Measurements from ENCODE around the gene FAM13B. TPM values are rescaled to one million over a fixed set of nuclear protein-coding genes. Genes with fewer than 3 reads are reported as not detected.

Gene FAM13B
- total and polyA plus RNA-seq, 11 donors, result 6.8 to 42.0 (median 25.3) TPM

DNA sequence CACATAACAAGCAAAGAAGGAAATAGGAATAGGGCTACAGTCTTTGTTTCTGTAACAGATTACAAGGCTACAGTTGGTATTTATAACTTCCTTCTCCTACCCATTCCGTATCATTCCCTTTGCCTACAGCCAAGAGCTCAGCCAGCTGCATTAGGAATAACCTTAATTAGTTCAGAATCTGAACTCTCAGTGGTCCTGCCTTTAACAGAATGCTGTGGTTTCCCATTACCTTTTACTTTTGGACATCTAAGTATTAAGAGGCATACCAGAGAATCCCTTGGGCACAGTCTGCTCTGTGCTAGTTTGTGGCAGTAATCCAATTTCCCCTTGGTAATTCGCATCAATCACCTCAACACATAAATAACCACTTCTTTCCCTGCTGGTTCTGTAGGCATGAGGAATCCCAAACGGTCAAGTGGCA is 99.4 kb downstream of the FAM13B start:
- H3K4me3 ChIP-seq, result no peak overlapping the region
- peaks cover 0 to 28% (median 22%) of the 10 kb centered on the region in 9 donors for H3K36me3 ChIP-seq
- H3K27me3 ChIP-seq, result no peaks in the 10 kb centered on the region
- no peak for DNase-seq
- intact Hi-C loops (cut with DNase I), result no loop called here
- peak overlapping the region in 9 of 12 donors; percentile 7 to 59 (median 48) for H3K27ac ChIP-seq
- H3K9me3 ChIP-seq, result no peaks in the 10 kb centered on the region
- WGBS, 4 donors, result 12 to 25% (median 19%) methylated on average over 3 of the region's 3 CpGs
- peak in 3 of 4 donors; percentile 43 to 54 (median 51) for ATAC-seq
- peaks cover 0 to 25% (median 11%) of the 10 kb centered on the region in 12 donors for H3K4me1 ChIP-seq
- TF ChIP-seq, protein P1, sequence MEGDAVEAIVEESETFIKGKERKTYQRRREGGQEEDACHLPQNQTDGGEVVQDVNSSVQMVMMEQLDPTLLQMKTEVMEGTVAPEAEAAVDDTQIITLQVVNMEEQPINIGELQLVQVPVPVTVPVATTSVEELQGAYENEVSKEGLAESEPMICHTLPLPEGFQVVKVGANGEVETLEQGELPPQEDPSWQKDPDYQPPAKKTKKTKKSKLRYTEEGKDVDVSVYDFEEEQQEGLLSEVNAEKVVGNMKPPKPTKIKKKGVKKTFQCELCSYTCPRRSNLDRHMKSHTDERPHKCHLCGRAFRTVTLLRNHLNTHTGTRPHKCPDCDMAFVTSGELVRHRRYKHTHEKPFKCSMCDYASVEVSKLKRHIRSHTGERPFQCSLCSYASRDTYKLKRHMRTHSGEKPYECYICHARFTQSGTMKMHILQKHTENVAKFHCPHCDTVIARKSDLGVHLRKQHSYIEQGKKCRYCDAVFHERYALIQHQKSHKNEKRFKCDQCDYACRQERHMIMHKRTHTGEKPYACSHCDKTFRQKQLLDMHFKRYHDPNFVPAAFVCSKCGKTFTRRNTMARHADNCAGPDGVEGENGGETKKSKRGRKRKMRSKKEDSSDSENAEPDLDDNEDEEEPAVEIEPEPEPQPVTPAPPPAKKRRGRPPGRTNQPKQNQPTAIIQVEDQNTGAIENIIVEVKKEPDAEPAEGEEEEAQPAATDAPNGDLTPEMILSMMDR (IDR thresholded peaks at IDR 0.05), result no peak
- no peak for TF ChIP-seq POLR2A (IDR thresholded peaks at IDR 0.05)

DNA sequence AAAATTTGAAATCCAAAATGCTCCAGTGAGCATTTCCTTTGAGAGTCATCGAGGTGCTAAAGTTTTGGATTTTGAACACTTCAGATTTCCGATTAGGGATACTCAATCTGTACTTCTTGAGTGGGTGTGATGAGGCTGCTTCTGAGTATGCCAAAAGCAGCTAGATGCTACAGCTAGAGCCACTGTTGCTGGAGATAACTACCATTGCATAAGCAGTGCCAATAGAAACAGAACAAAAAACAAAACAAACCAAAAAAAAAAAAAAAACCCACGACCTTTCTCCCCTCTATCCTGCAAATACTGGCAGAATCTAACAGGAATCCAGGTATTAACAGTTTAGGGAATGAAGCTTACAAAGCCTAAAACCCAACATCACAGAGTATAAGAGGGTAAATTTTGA is 100.1 kb downstream of the FAM13B start:
- peak overlapping the region in 7 of 12 donors; percentile 7 to 57 (median 48) for H3K27ac ChIP-seq
- H3K4me3 ChIP-seq, result no peak overlapping the region
- H3K9me3 ChIP-seq, result no peaks in the 10 kb centered on the region
- no peak for TF ChIP-seq POLR2A (IDR thresholded peaks at IDR 0.05)
- TF ChIP-seq, protein P1 (IDR thresholded peaks at IDR 0.05), result no peak
- H3K36me3 ChIP-seq, result peaks cover 0 to 25% (median 15%) of the 10 kb centered on the region in 9 donors
- DNase-seq (no peak), ATAC-seq (peak in 3 of 4 donors; percentile 62 to 73 (median 72))
- H3K4me1 ChIP-seq, result peaks cover 0 to 25% (median 11%) of the 10 kb centered on the region in 12 donors
- 24 to 33% (median 27%) methylated on average over 3 of the region's 3 CpGs for WGBS, 4 donors
- intact Hi-C loops (cut with DNase I), result no loop called here
- no peaks in the 10 kb centered on the region for H3K27me3 ChIP-seq

DNA sequence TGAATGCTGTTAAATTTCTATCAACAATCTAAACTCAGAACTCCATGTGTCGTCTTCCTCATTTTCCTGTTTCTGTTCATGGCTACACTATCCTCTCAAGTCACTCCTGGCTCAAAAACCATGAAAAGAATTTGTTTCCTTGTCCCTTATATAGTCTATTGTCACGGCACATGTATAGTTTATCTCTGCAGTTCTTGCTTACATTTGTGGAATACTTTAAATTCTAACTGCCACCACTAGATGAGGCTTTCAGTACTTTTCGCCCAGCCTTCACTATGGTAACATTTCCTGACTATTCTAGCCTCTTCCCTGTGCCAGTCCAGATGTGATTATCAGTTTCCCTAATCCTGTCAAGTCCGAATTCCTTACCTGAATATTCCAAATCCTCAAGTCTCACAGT is 109.0 kb downstream of the FAM13B start:
- ATAC-seq, result no peak
- Histone ChIP-seq H3K9me3 (no peaks in the 10 kb centered on the region), H3K4me3 (no peak overlapping the region), H3K4me1 (peaks cover 0 to 5% (median 0%) of the 10 kb centered on the region in 12 donors), H3K27ac (no peak overlapping the region), H3K36me3 (peaks cover 0 to 27% (median 6%) of the 10 kb centered on the region in 9 donors), H3K27me3 (no peaks in the 10 kb centered on the region)
- TF ChIP-seq, protein P1 (IDR thresholded peaks at IDR 0.05), result no peak
- no peak for TF ChIP-seq POLR2A (IDR thresholded peaks at IDR 0.05)
- 33 to 51% (median 39%) methylated on average over 4 of the region's 4 CpGs for WGBS, 4 donors
- no peak for DNase-seq
- intact Hi-C loops (cut with DNase I), result no loop called here

DNA sequence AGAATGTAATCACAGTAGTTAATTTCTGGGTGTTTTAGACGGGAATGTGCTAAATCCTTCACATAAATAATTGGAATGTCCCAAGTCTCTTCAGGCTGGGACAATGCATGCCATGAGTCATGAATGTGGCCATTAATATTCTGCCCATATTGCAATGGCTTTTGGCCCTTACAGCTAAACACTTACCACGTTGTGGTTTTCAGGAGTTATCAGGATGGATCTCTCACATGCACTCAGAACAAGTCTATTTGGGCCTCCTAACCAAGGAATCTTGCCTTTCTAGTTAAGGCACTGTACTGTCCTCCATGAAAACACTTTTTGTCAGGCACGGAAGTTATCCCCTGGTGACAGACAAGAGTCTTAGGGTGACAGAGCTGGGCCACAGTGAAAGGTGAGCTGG is 110.9 kb downstream of the FAM13B start:
- no peaks in the 10 kb centered on the region for H3K9me3 ChIP-seq
- 68 to 83% (median 77%) methylated on average over 3 of the region's 3 CpGs for WGBS, 4 donors
- H3K27ac ChIP-seq, result no peak overlapping the region
- DNase-seq, result no peak
- peaks cover 0 to 5% (median 0%) of the 10 kb centered on the region in 12 donors for H3K4me1 ChIP-seq
- intact Hi-C loops (cut with DNase I), result no loop called here
- H3K27me3 ChIP-seq, result no peaks in the 10 kb centered on the region
- H3K36me3 ChIP-seq, result peaks cover 0 to 10% (median 0%) of the 10 kb centered on the region in 9 donors
- no peak for TF ChIP-seq POLR2A (IDR thresholded peaks at IDR 0.05)
- TF ChIP-seq, protein P1 (IDR thresholded peaks at IDR 0.05), result no peak
- no peak overlapping the region for H3K4me3 ChIP-seq
- ATAC-seq, result no peak
